ENCODE results near the gene RFWD3.

Gene RFWD3

GRCh38 chr16:74635303-74635702, 31.4 kb downstream of the RFWD3 start:
- no peak overlapping the region for H3K4me3 ChIP-seq (ENCODE audit: low read depth, low read length)
- no peak for TF ChIP-seq CTCF (IDR thresholded peaks at IDR 0.05; ENCODE audit: low read depth, low read length, missing control alignments)
- DNase-seq (ENCODE audit: low read depth): no peak

DNA sequence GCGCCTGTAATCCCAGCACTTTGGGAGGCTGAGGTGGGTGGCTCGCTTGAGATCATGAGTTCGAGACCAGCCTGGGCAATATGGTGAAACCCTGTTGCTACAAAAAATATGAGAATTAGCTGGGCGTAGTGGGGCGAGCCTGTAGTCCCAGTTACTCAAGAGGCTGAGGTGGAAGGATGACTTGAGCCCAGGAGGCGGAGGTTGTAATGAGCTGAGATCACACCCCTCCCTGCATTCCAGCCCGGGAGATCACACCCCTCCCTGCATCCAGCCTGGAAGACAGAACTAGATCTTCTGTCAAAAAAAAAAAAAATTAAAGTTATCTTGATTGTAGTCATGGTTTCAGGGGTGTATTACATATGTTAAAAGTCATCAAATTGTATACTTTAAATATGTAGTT, 33.0 kb downstream of the RFWD3 start:
- no peak overlapping the region for H3K4me3 ChIP-seq (ENCODE audit: low read depth, low read length)
- no peak for TF ChIP-seq CTCF (IDR thresholded peaks at IDR 0.05; ENCODE audit: low read depth, low read length, missing control alignments)
- no peak for DNase-seq (ENCODE audit: low read depth)

DNA sequence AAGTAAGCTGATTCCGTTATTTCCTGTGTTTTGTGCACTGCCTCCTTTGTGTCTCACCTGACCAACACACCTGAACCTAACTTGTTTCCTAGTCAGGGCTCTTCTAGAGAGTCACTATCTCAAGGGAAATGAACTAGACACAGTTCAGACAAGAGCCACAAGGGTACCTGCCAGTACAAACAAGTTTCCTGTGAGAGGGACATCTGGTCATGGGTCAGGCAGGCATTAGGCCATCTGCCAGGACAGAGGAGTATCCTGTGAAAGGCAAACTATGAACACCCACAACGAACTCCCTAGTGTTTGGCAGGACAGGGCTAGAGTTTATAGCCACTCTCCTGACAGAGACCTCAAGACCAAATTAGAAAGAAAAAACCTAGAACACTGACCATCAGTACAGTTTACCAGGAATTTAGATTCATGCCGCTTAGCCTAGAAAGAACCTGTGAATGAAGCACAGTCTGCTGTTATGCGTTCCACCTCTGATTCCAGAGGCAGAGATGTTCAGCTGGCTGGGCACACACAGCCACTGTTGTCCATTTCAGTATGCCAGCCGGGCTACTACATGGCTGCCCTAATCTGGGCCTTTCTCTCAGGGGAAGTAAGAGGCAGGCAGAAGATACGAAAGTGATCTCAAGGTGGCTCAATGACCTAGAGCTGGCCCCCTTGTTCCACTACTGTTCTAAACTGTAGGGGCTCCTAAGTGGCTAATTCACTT, 39.0 kb downstream of the RFWD3 start:
- H3K4me3 ChIP-seq (ENCODE audit: low read depth, low read length): no peak overlapping the region
- TF ChIP-seq CTCF (IDR thresholded peaks at IDR 0.05; ENCODE audit: low read depth, low read length, missing control alignments): no peak
- no peak for DNase-seq (ENCODE audit: low read depth)

- no peak for TF ChIP-seq CTCF (IDR thresholded peaks at IDR 0.05; ENCODE audit: low read depth, low read length, missing control alignments)
- DNase-seq (ENCODE audit: low read depth): no peak
- no peak overlapping the region for H3K4me3 ChIP-seq (ENCODE audit: low read depth, low read length)
Observed at GRCh38 chr16:74626741-74627416, 39.8 kb downstream of the RFWD3 start.

GRCh38 chr16:74625500-74626350, 41.0 kb downstream of the RFWD3 start:
- no peak overlapping the region for H3K4me3 ChIP-seq (ENCODE audit: low read depth, low read length)
- TF ChIP-seq CTCF (IDR thresholded peaks at IDR 0.05; ENCODE audit: low read depth, low read length, missing control alignments): no peak
- DNase-seq (ENCODE audit: low read depth): no peak

- DNase-seq (ENCODE audit: low read depth): no peak
- H3K4me3 ChIP-seq (ENCODE audit: low read depth, low read length): no peak overlapping the region
- no peak for TF ChIP-seq CTCF (IDR thresholded peaks at IDR 0.05; ENCODE audit: low read depth, low read length, missing control alignments)
Observed at GRCh38 chr16:74623839-74624235, 42.8 kb downstream of the RFWD3 start.
